Daoy (cell line): ENCODE data around the gene HERPUD1. TPM values are rescaled to one million over a fixed set of nuclear protein-coding genes. Genes with fewer than 3 reads are reported as not detected.
"Not testable (repeated sequence)": the region's sequence is repeated elsewhere in the genome, so short reads cannot be mapped to it uniquely, and the experiment has no call there.

ENCODE experiments used
- DNase-seq: peaks from one replicate; pipeline ENCODE4 v3.0.0-alpha.2; 2015; ENCODE audit warnings: low read depth
- total RNA-seq: library from RNA; depleted of rRNA; stranded (reverse); fragments of >200 nt; shearing (Covaris generic); gene quantifications from 2 replicates; pipeline ENCODE4 v1.2.3, GENCODE V29; 2014

HERPUD1 gene
- total RNA-seq, 1 experiment from 2014 or later, result 24.3 TPM

DNA sequence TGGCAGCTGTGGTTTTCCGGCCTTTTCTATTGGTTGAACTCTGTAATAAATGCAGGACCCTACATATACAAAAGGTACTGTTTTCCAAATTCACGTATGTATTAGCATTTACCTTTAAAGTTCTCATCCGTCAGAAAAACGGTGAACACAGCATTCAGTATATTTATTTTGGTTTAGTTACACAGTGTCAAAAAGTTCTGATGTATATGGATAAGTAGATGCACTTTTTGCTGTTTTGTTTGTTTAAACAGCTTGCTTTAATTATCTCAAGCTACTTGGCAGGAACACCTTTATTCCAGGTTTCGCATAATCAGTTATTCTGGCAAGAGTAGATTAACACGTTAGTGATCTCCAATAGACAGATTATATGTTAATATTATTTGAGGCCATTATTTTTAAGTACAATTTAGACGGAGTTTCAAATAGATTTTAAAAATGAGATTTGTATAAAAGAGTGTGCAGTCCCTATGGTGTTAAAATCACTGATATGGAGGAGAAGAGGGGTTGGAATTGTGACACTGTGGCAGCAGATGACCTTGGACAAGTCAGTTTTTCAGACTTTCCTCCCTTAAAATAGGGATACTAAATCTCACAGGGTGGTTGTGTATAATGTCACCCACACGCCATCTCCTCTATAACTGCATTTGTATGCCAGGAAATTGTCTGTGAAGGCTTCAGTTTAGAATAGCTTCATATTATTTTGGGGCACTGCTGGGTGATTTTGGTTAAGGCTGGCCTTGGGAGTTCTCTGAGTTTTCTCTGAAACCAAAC lies 2.1 kb downstream of the HERPUD1 start:
- no peak for DNase-seq

GRCh38 chr16:56934599-56935145 lies 2.7 kb downstream of the HERPUD1 start:
- not testable (repeated sequence) for DNase-seq

DNA sequence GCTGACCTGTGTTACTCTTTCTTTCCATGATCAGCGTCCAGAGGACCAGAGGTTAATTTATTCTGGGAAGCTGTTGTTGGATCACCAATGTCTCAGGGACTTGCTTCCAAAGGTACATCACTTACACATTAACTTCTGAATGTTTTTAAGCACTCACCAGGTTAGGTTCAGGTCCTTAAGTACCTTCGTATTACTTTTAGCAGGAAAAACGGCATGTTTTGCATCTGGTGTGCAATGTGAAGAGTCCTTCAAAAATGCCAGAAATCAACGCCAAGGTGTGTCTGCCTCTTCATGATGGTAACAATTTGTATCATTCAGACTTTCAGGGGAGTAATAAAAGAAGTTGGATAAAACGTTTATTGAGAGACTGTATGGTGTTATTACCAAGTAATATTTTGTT lies 3.3 kb downstream of the HERPUD1 start:
- no peak for DNase-seq

GRCh38 chr16:56936491-56936890 lies 4.5 kb downstream of the HERPUD1 start:
- DNase-seq, result no peak

DNA sequence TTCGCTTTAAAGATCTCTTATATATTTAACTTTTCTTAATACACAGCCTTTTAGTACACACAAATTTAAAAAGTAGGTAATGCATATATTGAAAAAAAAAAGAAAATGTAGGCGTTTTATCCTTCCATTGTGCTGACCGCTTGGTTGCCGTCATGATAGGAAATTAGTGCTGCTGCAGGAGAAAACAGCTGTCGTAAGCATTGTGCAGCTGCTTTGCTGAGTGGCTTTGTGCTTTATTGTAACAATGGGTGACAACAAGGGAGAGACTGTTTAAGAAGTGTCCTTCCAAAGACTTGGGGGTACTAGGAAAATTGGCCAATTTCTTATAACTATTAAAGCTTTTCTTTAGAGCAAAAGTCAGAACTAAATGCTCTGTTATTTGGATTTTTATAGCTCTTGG lies 5.0 kb downstream of the HERPUD1 start:
- DNase-seq, result no peak

DNA sequence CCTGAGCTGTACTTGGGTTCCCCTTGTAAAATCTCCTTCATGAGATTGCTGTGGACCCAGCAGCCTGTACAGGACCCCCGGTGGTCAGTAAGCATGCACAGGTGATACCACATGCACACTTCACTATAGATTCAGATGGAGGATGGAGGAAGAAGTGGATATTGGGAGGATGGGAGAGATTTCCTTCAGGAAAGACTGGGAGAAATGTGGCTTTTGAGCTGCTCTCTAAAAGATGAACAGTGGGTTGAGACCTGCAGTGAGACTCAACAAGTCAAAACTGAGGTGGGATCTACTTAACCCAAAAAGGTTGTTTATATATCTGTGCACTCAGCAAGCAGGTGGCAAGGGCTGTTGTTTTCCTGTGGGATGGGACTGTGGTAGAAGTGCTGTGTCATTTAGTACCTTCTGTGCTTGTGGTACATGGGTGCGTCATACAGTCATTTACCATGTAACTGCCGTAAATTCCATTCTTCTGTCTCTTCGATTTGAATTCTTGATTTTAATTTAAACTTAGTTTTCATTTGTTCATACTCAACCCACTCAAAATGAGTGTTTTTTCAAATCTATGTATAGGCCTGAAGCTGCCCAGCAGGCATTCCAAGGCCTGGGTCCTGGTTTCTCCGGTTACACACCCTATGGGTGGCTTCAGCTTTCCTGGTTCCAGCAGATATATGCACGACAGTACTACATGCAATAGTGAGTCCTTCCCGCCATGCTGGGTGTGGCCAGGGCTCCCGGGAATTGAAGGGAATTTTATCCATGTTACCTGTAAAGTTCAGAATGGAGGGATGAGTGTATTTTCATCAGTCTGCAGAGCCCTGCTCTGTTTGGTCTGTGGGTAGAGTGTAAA lies 6.9 kb downstream of the HERPUD1 start:
- DNase-seq, result no peak

DNA sequence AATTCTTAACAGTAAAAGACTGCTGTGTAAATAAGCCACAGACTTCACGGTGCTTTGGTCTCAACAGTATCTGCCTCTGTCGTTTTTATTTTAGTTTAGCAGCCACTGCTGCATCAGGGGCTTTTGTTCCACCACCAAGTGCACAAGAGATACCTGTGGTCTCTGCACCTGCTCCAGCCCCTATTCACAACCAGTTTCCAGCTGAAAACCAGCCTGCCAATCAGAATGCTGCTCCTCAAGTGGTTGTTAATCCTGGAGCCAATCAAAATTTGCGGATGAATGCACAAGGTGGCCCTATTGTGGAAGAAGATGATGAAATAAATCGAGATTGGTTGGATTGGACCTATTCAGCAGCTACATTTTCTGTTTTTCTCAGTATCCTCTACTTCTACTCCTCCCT lies 7.9 kb downstream of the HERPUD1 start:
- no peak for DNase-seq

- no peak for DNase-seq
Observed at GRCh38 chr16:56941092-56941491, 9.2 kb downstream of the HERPUD1 start.

DNA sequence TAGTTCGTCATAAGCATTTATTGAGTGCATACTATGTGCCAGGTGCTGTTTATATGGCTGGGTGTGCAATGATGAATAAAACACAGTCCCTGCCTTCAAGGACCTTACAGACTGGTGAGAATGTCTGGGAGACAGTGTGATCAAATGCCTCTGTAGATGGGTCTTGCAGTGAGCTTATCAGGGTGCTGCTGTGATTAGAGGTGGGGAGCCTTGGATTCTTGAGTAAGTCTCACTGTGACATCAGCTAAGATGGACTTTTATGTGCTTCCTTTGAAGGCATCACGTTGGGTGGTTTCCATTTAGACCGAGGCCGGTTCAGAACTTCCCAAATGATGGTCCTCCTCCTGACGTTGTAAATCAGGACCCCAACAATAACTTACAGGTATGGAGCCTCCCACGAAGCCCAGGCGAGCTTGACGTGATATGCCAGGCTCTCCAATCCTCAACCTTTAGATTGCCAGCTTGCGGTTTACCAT lies 10.0 kb downstream of the HERPUD1 start:
- no peak for DNase-seq

DNA sequence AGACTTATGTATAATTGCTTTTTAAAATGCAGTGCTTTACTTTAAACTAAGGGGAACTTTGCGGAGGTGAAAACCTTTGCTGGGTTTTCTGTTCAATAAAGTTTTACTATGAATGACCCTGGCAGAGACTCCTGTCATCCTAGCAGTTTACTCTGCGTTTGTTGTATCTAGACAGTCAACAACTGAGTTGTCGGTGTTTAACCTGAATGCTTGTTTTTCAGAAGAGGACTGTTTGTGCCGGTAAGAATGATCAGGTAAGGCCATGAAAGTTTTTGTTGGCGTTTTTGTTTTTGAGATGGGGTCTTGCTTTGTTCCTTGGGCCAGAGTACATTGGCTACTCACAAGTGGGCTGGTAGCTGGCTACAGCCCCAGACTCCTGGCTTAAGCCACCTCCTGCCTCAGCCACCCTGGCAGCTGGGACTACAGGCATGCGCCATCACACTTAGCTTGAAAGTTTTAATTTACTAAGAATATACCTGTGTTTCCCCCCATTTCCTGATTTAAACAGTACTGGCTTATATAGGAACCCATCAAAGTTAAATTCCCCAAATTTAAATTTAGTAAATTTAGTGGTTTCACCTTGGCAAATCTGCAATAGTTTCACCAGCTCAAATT lies 11.9 kb downstream of the HERPUD1 start:
- DNase-seq, result no peak

DNA sequence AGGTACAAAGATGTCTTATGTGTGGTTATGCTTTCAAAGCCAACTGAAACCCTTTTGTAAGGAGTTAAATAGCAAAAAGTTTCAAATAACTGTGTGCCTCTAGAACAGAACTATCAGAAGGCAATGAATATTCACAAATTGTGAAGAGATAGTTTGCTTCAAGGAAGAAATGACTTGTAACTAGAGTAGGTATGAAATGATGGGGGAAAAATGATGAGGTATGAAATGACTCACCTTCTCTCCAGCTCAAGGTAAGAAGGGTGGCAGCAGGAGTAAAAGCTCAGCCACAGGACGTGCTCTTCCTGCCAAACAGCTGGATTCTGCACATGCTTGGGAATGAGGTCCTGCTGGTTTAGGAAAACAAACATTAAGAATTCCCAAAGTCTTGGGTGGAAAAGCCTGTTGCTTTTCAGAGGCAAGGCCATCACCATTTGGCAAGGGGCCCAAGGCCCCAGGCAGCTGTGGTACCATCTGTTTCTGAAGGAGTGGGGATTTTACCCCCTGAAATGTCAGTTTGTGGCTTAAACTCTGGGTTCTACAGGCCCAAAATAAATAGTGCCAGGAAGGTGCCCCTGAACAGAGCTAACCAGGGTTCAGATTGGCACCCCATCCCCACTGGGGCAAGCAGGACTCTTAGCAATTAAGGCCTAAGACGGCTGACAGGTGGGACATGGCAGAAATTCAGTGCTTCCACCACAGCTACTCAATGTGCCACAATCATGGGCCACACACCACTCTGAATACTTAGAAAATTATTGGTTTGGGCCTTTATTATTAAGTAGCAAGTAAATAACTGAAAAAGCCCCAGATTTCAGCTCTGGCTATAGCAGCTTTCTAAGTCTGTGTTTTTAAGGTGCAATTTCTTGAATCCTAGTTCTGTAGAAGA lies 13.3 kb downstream of the HERPUD1 start:
- DNase-seq, result peak; percentile 55

DNA sequence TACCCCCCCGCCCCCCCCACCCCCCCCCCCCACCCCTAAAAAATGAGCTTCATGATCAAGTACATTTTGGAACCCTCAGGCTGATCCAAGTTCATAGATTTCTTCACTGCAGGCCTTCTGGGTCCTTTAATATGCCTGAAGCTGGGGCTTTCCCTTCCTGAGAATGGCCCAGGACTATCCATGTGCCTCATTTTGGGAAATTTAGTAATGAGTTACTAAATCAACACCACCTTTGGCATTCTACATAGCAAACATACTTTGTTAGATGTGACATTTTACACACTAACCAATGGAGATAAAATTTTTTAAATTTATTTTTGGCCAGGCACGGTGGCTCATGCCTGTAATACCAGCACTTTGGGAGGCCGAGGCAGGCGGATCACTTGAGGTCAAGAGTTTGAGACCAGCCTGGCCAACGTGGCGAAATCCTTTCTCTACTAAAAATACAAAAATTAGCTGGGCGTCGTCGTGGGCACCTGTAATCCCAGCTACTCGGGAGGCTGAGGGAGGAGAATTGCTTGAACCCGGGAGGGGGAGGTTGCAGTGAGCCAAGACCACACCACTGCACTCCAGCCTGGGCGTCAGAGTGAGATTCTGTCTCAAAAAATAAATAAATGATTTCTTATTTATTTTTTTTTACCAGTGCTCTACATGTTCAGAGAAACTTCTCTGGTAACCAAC lies 14.0 kb downstream of the HERPUD1 start:
- no peak for DNase-seq

- no peak for DNase-seq
Observed at GRCh38 chr16:56946767-56947603, 15.0 kb downstream of the HERPUD1 start.

GRCh38 chr16:56947604-56947995 lies 15.7 kb downstream of the HERPUD1 start:
- no peak for DNase-seq

DNA sequence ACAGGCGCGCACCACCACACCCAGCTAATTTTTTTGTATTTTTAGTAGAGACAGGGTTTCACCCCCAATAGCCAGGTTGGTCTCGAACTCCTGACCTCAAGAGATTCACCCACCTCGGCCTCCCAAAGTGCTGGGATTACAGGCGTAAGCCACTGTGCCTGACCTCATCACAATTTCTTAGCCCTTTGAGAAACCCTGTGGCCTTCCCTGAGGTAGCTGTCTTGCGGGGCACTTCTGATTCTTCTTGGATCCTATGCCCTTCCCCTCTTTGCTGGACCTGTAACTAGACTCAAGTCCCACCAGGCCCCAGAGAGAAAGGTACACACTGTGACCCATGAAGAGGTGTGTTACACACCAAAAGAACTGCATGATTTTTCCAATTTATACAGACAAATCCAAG lies 16.3 kb downstream of the HERPUD1 start:
- no peak for DNase-seq

DNA sequence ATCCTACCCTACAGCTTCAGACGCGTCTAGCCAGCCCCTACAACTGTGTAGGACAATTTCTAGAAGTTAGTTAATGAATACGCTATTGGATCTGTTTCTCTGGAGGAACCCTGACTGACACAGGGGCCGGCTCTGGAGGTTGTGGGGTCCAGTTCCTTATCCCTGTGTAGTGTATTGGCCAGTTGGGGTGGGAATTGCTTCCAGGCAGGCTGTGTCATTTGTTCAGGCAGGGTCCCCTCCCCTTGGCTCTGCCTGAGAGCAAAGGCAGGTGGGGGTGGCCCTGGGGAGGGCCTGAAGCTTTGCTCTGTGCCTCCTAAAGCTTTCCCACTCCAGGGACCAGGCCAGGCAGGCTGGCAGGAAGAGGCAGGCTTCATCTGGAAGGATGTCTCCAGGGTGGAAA lies 18.1 kb downstream of the HERPUD1 start:
- no peak for DNase-seq

GRCh38 chr16:56950455-56950854 lies 18.5 kb downstream of the HERPUD1 start:
- DNase-seq, result no peak

- DNase-seq, result peak; percentile 50
Observed at GRCh38 chr16:56950881-56951771, 19.2 kb downstream of the HERPUD1 start.

DNA sequence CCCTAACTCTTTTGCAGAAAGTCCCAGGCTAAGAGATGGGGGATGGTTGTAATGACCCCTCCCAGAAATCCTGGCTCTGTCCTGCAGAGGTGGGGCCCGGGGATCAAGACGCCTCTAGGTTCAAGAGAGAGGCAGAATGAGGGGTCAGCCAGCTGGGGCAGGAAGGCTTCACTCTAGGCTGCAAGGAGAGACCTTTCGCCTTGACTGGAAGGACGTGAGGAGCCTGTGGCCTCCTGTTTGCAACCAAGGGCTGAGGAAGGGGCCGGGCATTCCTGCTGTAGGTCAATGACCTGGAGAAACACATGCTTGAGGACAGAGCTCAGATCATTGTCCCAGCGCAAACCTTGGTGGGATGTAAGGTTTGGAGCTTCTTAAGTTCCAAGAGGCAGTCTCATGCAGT lies 21.1 kb downstream of the HERPUD1 start:
- no peak for DNase-seq
